Measurements from ENCODE around the gene UQCRH.

DNA sequence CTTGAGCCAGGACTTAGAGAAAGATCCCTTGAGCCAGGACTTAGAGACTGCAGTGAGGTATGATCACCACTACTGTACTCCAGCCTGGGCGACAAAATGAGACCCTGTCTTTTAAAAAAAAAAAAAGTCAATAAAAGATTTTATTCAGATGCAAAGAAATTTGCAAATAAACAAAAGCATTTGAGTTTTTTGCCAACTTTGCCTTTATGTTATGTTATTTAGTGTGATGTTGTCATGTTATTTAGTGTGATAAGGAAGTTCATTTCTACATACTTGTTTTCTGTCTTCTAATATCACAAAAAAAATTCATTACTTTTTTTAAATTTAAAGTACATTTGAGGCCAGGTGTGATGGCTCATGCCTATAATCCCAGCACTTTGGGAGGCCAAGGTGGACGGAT, 47.0 kb upstream of the UQCRH start:
- TF ChIP-seq, protein P1, sequence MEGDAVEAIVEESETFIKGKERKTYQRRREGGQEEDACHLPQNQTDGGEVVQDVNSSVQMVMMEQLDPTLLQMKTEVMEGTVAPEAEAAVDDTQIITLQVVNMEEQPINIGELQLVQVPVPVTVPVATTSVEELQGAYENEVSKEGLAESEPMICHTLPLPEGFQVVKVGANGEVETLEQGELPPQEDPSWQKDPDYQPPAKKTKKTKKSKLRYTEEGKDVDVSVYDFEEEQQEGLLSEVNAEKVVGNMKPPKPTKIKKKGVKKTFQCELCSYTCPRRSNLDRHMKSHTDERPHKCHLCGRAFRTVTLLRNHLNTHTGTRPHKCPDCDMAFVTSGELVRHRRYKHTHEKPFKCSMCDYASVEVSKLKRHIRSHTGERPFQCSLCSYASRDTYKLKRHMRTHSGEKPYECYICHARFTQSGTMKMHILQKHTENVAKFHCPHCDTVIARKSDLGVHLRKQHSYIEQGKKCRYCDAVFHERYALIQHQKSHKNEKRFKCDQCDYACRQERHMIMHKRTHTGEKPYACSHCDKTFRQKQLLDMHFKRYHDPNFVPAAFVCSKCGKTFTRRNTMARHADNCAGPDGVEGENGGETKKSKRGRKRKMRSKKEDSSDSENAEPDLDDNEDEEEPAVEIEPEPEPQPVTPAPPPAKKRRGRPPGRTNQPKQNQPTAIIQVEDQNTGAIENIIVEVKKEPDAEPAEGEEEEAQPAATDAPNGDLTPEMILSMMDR (IDR thresholded peaks at IDR 0.05) = no peak
- TF ChIP-seq POLR2A (IDR thresholded peaks at IDR 0.05) = no peak

Data from Peyer's patch (tissue), 4 donors.